ENCODE data around the gene AGAP1.

The AGAP1 gene

GRCh38 chr2:235958221-235958930 lies 464.5 kb downstream of the AGAP1 start:
- DNase-seq: no peak

GRCh38 chr2:235958931-235959410 lies 465.1 kb downstream of the AGAP1 start:
- no peak for DNase-seq

GRCh38 chr2:235960011-235960715 lies 466.3 kb downstream of the AGAP1 start:
- DNase-seq: no peak

- DNase-seq: no peak
Observed at GRCh38 chr2:235960716-235961640, 467.1 kb downstream of the AGAP1 start.

- DNase-seq: no peak
Observed at GRCh38 chr2:235961711-235962110, 467.9 kb downstream of the AGAP1 start.

GRCh38 chr2:235963853-235964577 lies 470.2 kb downstream of the AGAP1 start:
- DNase-seq: no peak

- no peak for DNase-seq
Observed at GRCh38 chr2:235964787-235965390, 471.0 kb downstream of the AGAP1 start.

- no peak for DNase-seq
Observed at GRCh38 chr2:235966396-235966795, 472.6 kb downstream of the AGAP1 start.

- DNase-seq: no peak
Observed at GRCh38 chr2:235966932-235967757, 473.3 kb downstream of the AGAP1 start.

- no peak for DNase-seq
Observed at GRCh38 chr2:235968155-235968554, 474.3 kb downstream of the AGAP1 start.

GRCh38 chr2:235968616-235969324 lies 474.9 kb downstream of the AGAP1 start:
- DNase-seq: no peak

- no peak for DNase-seq
Observed at GRCh38 chr2:235970204-235971040, 476.6 kb downstream of the AGAP1 start.

GRCh38 chr2:235976516-235976915 lies 482.7 kb downstream of the AGAP1 start:
- DNase-seq: no peak

- no peak for DNase-seq
Observed at GRCh38 chr2:235976956-235977355, 483.1 kb downstream of the AGAP1 start.

GRCh38 chr2:235977445-235977844 lies 483.6 kb downstream of the AGAP1 start:
- no peak for DNase-seq

- no peak for DNase-seq
Observed at GRCh38 chr2:235978022-235978421, 484.2 kb downstream of the AGAP1 start.

- DNase-seq: no peak
Observed at GRCh38 chr2:235979037-235979436, 485.2 kb downstream of the AGAP1 start.

- no peak for DNase-seq
Observed at GRCh38 chr2:235979753-235980435, 486.1 kb downstream of the AGAP1 start.

- DNase-seq: no peak
Observed at GRCh38 chr2:235981631-235982030, 487.8 kb downstream of the AGAP1 start.

All from DMS53 (cell line).